Sigmoid colon (tissue), 7 donors: ENCODE results near the gene SUPT16H. TPM values are rescaled to one million over a fixed set of nuclear protein-coding genes. Genes with fewer than 3 reads are reported as not detected.

ENCODE experiments used
- DNase-seq: peaks from one replicate; pipeline ENCODE4 v3.0.0-alpha.2; 2019
- H3K27ac ChIP-seq, 4 donors: fragments of 200-600 bp; sonication (generic); one replicate each; pipeline ENCODE4 v1.5.1; 2016 to 2019; ENCODE audit warnings: mild to moderate bottlenecking in 1 of 4
- H3K27me3 ChIP-seq, 3 donors: fragments of 200-600 bp; sonication (generic); one replicate each; pipeline ENCODE4 v1.5.1; 2019; ENCODE audit warnings: mild to moderate bottlenecking in 1 of 3
- H3K36me3 ChIP-seq, 4 donors: fragments of 200-600 bp; sonication (generic); one replicate each; pipeline ENCODE4 v1.5.1; 2016 to 2019
- H3K4me1 ChIP-seq, 4 donors: fragments of 200-600 bp; sonication (generic); one replicate each; pipeline ENCODE4 v1.5.1; 2017 to 2019
- H3K4me3 ChIP-seq, 4 donors: fragments of 200-600 bp; sonication (generic); one replicate each; pipeline ENCODE4 v1.5.1; 2017 to 2019; ENCODE audit warnings: mild to moderate bottlenecking in 2 of 4, moderate library complexity in 1 of 4
- H3K9me3 ChIP-seq, 4 donors: fragments of 200-600 bp in 3 of 4; sonication (generic) in 3 of 4; one replicate each; pipeline versions ENCODE4 v1.5.1 to v1.6.1; 2013 to 2019
- CTCF ChIP-seq, 4 experiments: fragments of 450-650 bp in 3 of 4; fragments of 200-600 bp in 1 of 4; IDR thresholded peaks; one replicate each; pipeline ENCODE4 v1.5.1; 2016 to 2019; ENCODE audit warnings: antibody characterized with exemption in 4 of 4, mild to moderate bottlenecking in 3 of 4, moderate library complexity in 2 of 4
- EP300 ChIP-seq, 4 donors: sonication (generic); formaldehyde crosslinking; IDR thresholded peaks; one replicate each; pipeline ENCODE4 v1.6.1; 2017; ENCODE audit warnings: antibody characterized with exemption in 4 of 4
- POLR2A ChIP-seq, 2 donors: fragments of 450-650 bp; IDR thresholded peaks; one replicate each; pipeline ENCODE4 v1.6.1; 2016; ENCODE audit warnings: antibody characterized with exemption in 2 of 2, mild to moderate bottlenecking in 2 of 2, moderate library complexity in 2 of 2
- POLR2AphosphoS5 ChIP-seq, 4 donors: sonication (generic); formaldehyde crosslinking; IDR thresholded peaks; one replicate each; pipeline ENCODE4 v1.6.1; 2017; ENCODE audit warnings: antibody characterized with exemption in 4 of 4
- WGBS, 2 donors: extraction: QIAGEN DNeasy Blood & Tissue Kit; methylation state at CpG; one replicate each; pipeline ENCODE4 v1.1.7; 2013; 5-methylcytosine and 5-hydroxymethylcytosine counted together
- intact Hi-C: fragments of 100-400 bp; cut with DNase I; formaldehyde crosslinking; loops from one replicate; pipeline ENCODE4 v1.15.1; 2023
- polyA plus RNA-seq, 3 donors: library from polyadenylated mRNA; stranded (reverse); fragments of 200-250 nt; gene quantifications; one replicate each; pipeline ENCODE4 v1.2.3, GENCODE V29; 2013
- total RNA-seq, 4 donors: library from RNA; depleted of rRNA; stranded (reverse); fragments of >200 nt; gene quantifications; one replicate each; pipeline ENCODE4 v1.1.0, GENCODE V29; 2016
- donor health status: healthy with polysubstance abuse.
- donor health status: Bipolar disorder and iron deficiency.
- donor health status: healthy.

The SUPT16H gene
- total and polyA plus RNA-seq, 7 donors, result 27.5 to 77.1 (median 63.7) TPM

GRCh38 chr14:21350539-21350938 lies 33.3 kb downstream of the SUPT16H start:
- TF ChIP-seq POLR2AphosphoS5 (IDR thresholded peaks at IDR 0.05), result no peak
- TF ChIP-seq CTCF (IDR thresholded peaks at IDR 0.05), result no peak
- TF ChIP-seq POLR2A (IDR thresholded peaks at IDR 0.05), result no peak
- no peak for TF ChIP-seq EP300 (IDR thresholded peaks at IDR 0.05)
- Histone ChIP-seq H3K27ac (no peak overlapping the region), H3K9me3 (no peaks in the 10 kb centered on the region), H3K36me3 (peaks cover 26 to 52% (median 31%) of the 10 kb centered on the region in 4 donors), H3K27me3 (no peaks in the 10 kb centered on the region), H3K4me1 (no peaks in the 10 kb centered on the region), H3K4me3 (no peak overlapping the region)
- WGBS, 2 donors, result 43 to 49% methylated on average over 3 of the region's 3 CpGs
- intact Hi-C loops, result no loop called here
- DNase-seq, result no peak

- no peak for DNase-seq
- Histone ChIP-seq H3K4me3 (no peak overlapping the region), H3K27me3 (no peaks in the 10 kb centered on the region), H3K27ac (no peak overlapping the region), H3K36me3 (peaks cover under 1 to 18% (median 5%) of the 10 kb centered on the region in 4 donors), H3K9me3 (no peaks in the 10 kb centered on the region), H3K4me1 (no peaks in the 10 kb centered on the region)
- intact Hi-C loops, result no loop called here
- WGBS, 2 donors, result 78 to 85% methylated on average over 2 of the region's 2 CpGs
- TF ChIP-seq EP300 (IDR thresholded peaks at IDR 0.05), result no peak
- TF ChIP-seq CTCF (IDR thresholded peaks at IDR 0.05), result no peak
- no peak for TF ChIP-seq POLR2A (IDR thresholded peaks at IDR 0.05)
- TF ChIP-seq POLR2AphosphoS5 (IDR thresholded peaks at IDR 0.05), result no peak
Measured at GRCh38 chr14:21347201-21347600, 36.6 kb downstream of the SUPT16H start.

GRCh38 chr14:21346532-21347135 lies 37.2 kb downstream of the SUPT16H start:
- no peak overlapping the region for H3K27ac ChIP-seq
- intact Hi-C loops, result no loop called here
- no peak for TF ChIP-seq CTCF (IDR thresholded peaks at IDR 0.05)
- no peak for TF ChIP-seq POLR2AphosphoS5 (IDR thresholded peaks at IDR 0.05)
- TF ChIP-seq EP300 (IDR thresholded peaks at IDR 0.05), result no peak
- TF ChIP-seq POLR2A (IDR thresholded peaks at IDR 0.05), result no peak
- WGBS, 2 donors, result 66 to 84% methylated on average over 2 of the region's 2 CpGs
- H3K4me1 ChIP-seq, result no peaks in the 10 kb centered on the region
- no peak overlapping the region for H3K4me3 ChIP-seq
- DNase-seq, result no peak
- H3K27me3 ChIP-seq, result no peaks in the 10 kb centered on the region
- H3K36me3 ChIP-seq, result peaks cover 0 to 13% (median 3%) of the 10 kb centered on the region in 4 donors
- no peaks in the 10 kb centered on the region for H3K9me3 ChIP-seq

GRCh38 chr14:21343035-21343794 lies 40.6 kb downstream of the SUPT16H start:
- H3K27ac ChIP-seq, result no peak overlapping the region
- TF ChIP-seq EP300 (IDR thresholded peaks at IDR 0.05) (no peak), CTCF (IDR thresholded peaks at IDR 0.05) (no peak), POLR2A (IDR thresholded peaks at IDR 0.05) (no peak), POLR2AphosphoS5 (IDR thresholded peaks at IDR 0.05) (no peak)
- H3K4me3 ChIP-seq, result no peak overlapping the region
- no peaks in the 10 kb centered on the region for H3K36me3 ChIP-seq
- H3K9me3 ChIP-seq, result no peaks in the 10 kb centered on the region
- H3K4me1 ChIP-seq, result no peaks in the 10 kb centered on the region
- DNase-seq, result no peak
- no peaks in the 10 kb centered on the region for H3K27me3 ChIP-seq
- WGBS, 2 donors, result 73 to 75% methylated on average over 13 of the region's 13 CpGs
- intact Hi-C loops, result no loop called here
